Heart left ventricle (tissue), 16 donors: ENCODE measurements around the gene MAST3. TPM values are rescaled to one million over a fixed set of nuclear protein-coding genes. Genes with fewer than 3 reads are reported as not detected.
A peak's percentile ranks its signal among the peaks of the same experiment; 100 is the strongest.

ENCODE experiments used
- ATAC-seq, 4 donors: fragments of 200-7000 bp; cut with Tn5 transposase; one replicate each; pipeline ENCODE4 v1.9.1; 2020 to 2022; ENCODE audit warnings: moderate library complexity in 4 of 4, mild to moderate bottlenecking in 3 of 4, moderate number of reproducible peaks in 1 of 4
- DNase-seq, 5 donors: peaks; one replicate each; pipeline ENCODE4 v3.0.0-alpha.2; 2020
- H3K27ac ChIP-seq, 12 donors: fragments of 200-600 bp; sonication (generic) in 4 of 12; one replicate each; pipeline versions ENCODE4 v1.5.0 to v1.8.0; 2016 to 2022; ENCODE audit warnings: mild to moderate bottlenecking in 2 of 12
- H3K27me3 ChIP-seq, 9 donors: fragments of 200-600 bp; sonication (generic) in 2 of 9; one replicate each; pipeline versions ENCODE4 v1.5.1 to v1.8.0; 2016 to 2022; ENCODE audit warnings: mild to moderate bottlenecking in 3 of 9
- H3K36me3 ChIP-seq, 9 donors: fragments of 200-600 bp; sonication (generic) in 2 of 9; one replicate each; pipeline versions ENCODE4 v1.5.0 to v1.8.0; 2018 to 2022; ENCODE audit warnings: mild to moderate bottlenecking in 2 of 9
- H3K4me1 ChIP-seq, 12 donors: fragments of 200-600 bp; sonication (generic) in 4 of 12; one replicate each; pipeline versions ENCODE4 v1.5.0 to v1.8.0; 2016 to 2022; ENCODE audit warnings: mild to moderate bottlenecking in 3 of 12
- H3K4me3 ChIP-seq, 12 donors: fragments of 200-600 bp; sonication (generic) in 4 of 12; one replicate each; pipeline versions ENCODE4 v1.5.0 to v1.8.0; 2017 to 2022; ENCODE audit warnings: mild to moderate bottlenecking in 9 of 12, moderate library complexity in 4 of 12
- H3K9me3 ChIP-seq, 12 donors: fragments of 200-600 bp; sonication (generic) in 4 of 12; one replicate each; pipeline versions ENCODE4 v1.5.0 to v1.8.0; 2016 to 2022; ENCODE audit warnings: mild to moderate bottlenecking in 1 of 12
- CTCF ChIP-seq, 12 donors: fragments of 200-600 bp; sonication (generic) in 4 of 12; IDR thresholded peaks; one replicate each; pipeline versions ENCODE4 v1.5.0 to v1.8.0; 2018 to 2022; ENCODE audit warnings: antibody characterized with exemption in 12 of 12, mild to moderate bottlenecking in 5 of 12
- POLR2A ChIP-seq, 2 donors: fragments of 450-650 bp; IDR thresholded peaks; one replicate each; pipeline ENCODE4 v1.6.1; 2017; ENCODE audit warnings: antibody characterized with exemption in 2 of 2, mild to moderate bottlenecking in 2 of 2, moderate library complexity in 2 of 2
- WGBS, 4 donors: extraction: QIAGEN DNeasy Blood & Tissue Kit in 2 of 4; methylation state at CpG; one replicate each; pipeline versions ENCODE4 v1.1.5 to v1.1.7; 2013 to 2018; 5-methylcytosine and 5-hydroxymethylcytosine counted together
- intact Hi-C, 10 donors: fragments of 100-400 bp; cut with DNase I; formaldehyde crosslinking; loops; one replicate each; pipeline versions ENCODE4 v1.11.1 to v1.14.2; 2022
- polyA plus RNA-seq, 2 donors: library from polyadenylated mRNA; stranded (reverse); fragments of 200-250 nt; gene quantifications; one replicate each; pipeline ENCODE4 v1.2.3, GENCODE V29; 2013
- total RNA-seq, 9 donors: library from RNA; depleted of rRNA in 2 of 9; stranded (reverse); fragments of >200 nt in 2 of 9; fragmentation: NEBNext Ultra II Directional in 3 of 9; extraction: Animal tissue kit (Norgen Biotek cat#: 25700) in 3 of 9; gene quantifications; one replicate each; pipeline versions ENCODE4 v1.1.0 to v1.2.4, GENCODE V29; 2016 to 2023
- donor health status: ischemic (EF 13 %, LVEDD 7.1; RV severe dilation, severe dysfunction).
- donor health status: healthy with polysubstance abuse.
- donor health status: DM: no; HTN: yes; CAD: no.
- donor health status: DM: no; HTN: no; CAD: no.
- donor health status: ischemic (EF 25% LVEDD 6.9; RV normal size, moderate dysfunction).
- donor health status: ischemic (EF 25% LVEDD 5.7; RV mildly dilated, moderate dysfunction).
- donor health status: healthy.
- donor health status: DM: yes; HTN: yes; CAD: no.
- donor health status: ischemic (EF 35%, LVEDD 5.7; RV mildly dilated, moderate dysfunction).
- donor health status: nonischemic (EF 11% LVEDD 7.7; RV severe dilation, severe dysfunction).
- donor health status: DM: yes; HTN: yes; CAD: no.
- donor health status: PGD.
- donor health status: ischemic (EF 29% LVEDD 5.4; RV normal size, mild dysfunction).
- donor health status: nonischemic (EF 23%, LVEDD 6.1; RV moderate dilation, normal function).

The MAST3 gene
- total and polyA plus RNA-seq, 11 donors: 1.5 to 9.8 (median 4.7) TPM

GRCh38 chr19:18174983-18175382 lies 77.4 kb downstream of the MAST3 start:
- H3K4me1 ChIP-seq: peaks cover 0 to 73% (median 20%) of the 10 kb centered on the region in 12 donors
- no peaks in the 10 kb centered on the region for H3K9me3 ChIP-seq

GRCh38 chr19:18176367-18177310 lies 79.1 kb downstream of the MAST3 start:
- TF ChIP-seq CTCF (IDR thresholded peaks at IDR 0.05) (no peak), POLR2A (IDR thresholded peaks at IDR 0.05) (no peak)
- H3K27ac ChIP-seq: peak overlapping the region in 1 of 12 donors; percentile 95
- H3K36me3 ChIP-seq: peaks cover 0 to 42% (median 0%) of the 10 kb centered on the region in 9 donors
- no peaks in the 10 kb centered on the region for H3K27me3 ChIP-seq
- 81 to 91% (median 86%) methylated on average over 14 to 19 of the region's 19 CpGs for WGBS, 4 donors
- DNase-seq: no peak
- H3K4me3 ChIP-seq: peak overlapping the region in 1 of 12 donors; percentile 88
- peaks cover 0 to 65% (median 14%) of the 10 kb centered on the region in 12 donors for H3K4me1 ChIP-seq
- ATAC-seq: no peak
- intact Hi-C loops: no loop called here
- H3K9me3 ChIP-seq: no peaks in the 10 kb centered on the region

More at GRCh38 chr19:18174983-18175382, 77.4 kb downstream of the MAST3 start:
- no peak for ATAC-seq
- Histone ChIP-seq H3K27me3 (no peaks in the 10 kb centered on the region), H3K36me3 (peaks cover 0 to 42% (median 0%) of the 10 kb centered on the region in 9 donors), H3K4me3 (peak overlapping the region in 8 of 12 donors; percentile 61 to 90 (median 73)), H3K27ac (peak overlapping the region in 1 of 12 donors; percentile 95)
- TF ChIP-seq POLR2A (IDR thresholded peaks at IDR 0.05): no peak
- TF ChIP-seq CTCF (IDR thresholded peaks at IDR 0.05): no peak
- no peak for DNase-seq
- intact Hi-C loops: loop anchor here in 1 of 10 donors (5.0 kb wide), 1 partner anchor 63 kb away; no protein-coding TSS in a partner anchor
- WGBS, 4 donors: 88 to 97% (median 89%) methylated on average over 3 to 11 of the region's 11 CpGs

- Histone ChIP-seq H3K27ac (peak overlapping the region in 1 of 12 donors; percentile 86), H3K27me3 (no peaks in the 10 kb centered on the region), H3K4me3 (no peak overlapping the region), H3K36me3 (peaks cover 0 to 40% (median 0%) of the 10 kb centered on the region in 9 donors), H3K4me1 (peaks cover 0 to 38% (median 0%) of the 10 kb centered on the region in 12 donors), H3K9me3 (no peaks in the 10 kb centered on the region)
- TF ChIP-seq CTCF (IDR thresholded peaks at IDR 0.05): no peak
- TF ChIP-seq POLR2A (IDR thresholded peaks at IDR 0.05): no peak
- DNase-seq: no peak
- 89 to 93% (median 91%) methylated on average over 5 of the region's 5 CpGs for WGBS, 4 donors
- ATAC-seq: no peak
- intact Hi-C loops: no loop called here
Observed at GRCh38 chr19:18179957-18180356, 82.4 kb downstream of the MAST3 start.

- TF ChIP-seq POLR2A (IDR thresholded peaks at IDR 0.05) (no peak), CTCF (IDR thresholded peaks at IDR 0.05) (no peak)
- intact Hi-C loops: no loop called here
- Histone ChIP-seq H3K27ac (no peak overlapping the region), H3K27me3 (no peaks in the 10 kb centered on the region), H3K36me3 (peaks cover 0 to 5% (median 0%) of the 10 kb centered on the region in 9 donors), H3K4me3 (no peak overlapping the region), H3K9me3 (no peaks in the 10 kb centered on the region), H3K4me1 (peaks cover 0 to 7% (median 0%) of the 10 kb centered on the region in 12 donors)
- ATAC-seq (no peak), DNase-seq (no peak)
Observed at GRCh38 chr19:18183529-18183928, 86.0 kb downstream of the MAST3 start.
